HG03460 (cell line): Measurements from ENCODE around the gene TMEM116.

Experiments
- ATAC-seq: cut with Tn5 transposase; IDR thresholded peaks from one replicate; pipeline ENCODE4 v1.9.1; 2021; ENCODE audit not compliant: unreplicated experiment

The TMEM116 gene

DNA sequence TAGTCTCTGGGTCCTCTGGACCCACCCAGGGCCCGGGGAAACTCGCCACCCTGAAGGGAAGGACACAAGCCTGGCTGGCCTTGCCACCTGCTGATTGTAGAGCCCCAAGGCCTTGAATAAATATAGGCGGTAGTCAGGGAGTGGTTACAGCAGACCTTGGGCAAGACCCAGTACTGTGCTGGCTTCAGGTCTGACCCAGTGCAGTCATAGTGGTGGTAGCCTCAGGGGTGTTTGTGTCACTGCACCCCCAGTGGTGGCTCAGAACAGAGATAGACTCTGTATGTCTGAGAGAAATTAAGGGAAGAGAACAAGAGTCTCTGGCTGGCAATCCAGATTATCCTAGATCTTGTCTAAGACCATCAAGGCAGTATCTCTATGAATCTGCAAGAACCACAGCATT, 107.5 kb downstream of the TMEM116 start:
- ATAC-seq = no peak

DNA sequence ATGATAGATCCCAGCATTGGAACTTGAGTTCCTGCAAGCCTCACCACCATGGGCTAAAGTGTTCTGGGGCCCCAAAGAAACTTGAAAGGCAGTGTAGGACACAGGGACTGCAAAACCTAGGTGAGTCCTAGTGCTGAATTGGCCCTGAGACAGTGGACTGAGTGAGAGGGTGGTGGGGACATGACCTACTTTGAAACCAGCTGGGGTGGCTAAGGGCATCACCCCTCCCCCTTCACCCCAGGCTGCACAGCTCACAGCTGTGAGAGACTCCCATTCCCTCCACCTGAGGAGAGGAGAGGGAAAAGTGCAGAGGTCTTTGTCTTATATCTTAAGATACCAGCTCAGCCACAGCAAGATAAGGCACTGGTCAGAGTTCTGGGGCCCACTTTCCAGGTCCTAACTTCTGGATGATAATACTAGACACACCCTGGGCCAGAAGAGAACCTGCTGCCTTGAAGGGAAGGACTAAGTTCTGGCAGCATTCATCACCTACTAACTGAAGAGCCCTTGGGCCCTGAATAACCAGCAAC, 108.5 kb downstream of the TMEM116 start:
- ATAC-seq = no peak

DNA sequence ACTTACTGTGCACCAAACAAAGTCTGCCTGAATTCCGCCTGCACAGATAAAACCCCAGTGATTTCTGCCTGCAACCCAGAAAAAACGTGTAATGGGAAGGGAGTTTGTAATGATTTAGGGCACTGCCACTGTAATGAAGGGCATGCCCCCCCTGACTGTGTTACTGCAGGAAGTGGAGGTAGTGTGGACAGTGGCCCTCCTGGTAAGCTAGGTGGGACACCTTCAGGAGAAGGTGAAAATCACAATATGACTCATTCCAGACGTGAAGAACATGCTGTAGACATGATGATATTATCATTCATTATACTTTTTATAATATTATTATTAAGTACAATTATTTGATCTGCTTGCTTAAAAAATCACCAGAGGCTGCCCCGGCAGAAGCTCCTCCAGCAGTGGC, 111.8 kb downstream of the TMEM116 start:
- no peak for ATAC-seq

DNA sequence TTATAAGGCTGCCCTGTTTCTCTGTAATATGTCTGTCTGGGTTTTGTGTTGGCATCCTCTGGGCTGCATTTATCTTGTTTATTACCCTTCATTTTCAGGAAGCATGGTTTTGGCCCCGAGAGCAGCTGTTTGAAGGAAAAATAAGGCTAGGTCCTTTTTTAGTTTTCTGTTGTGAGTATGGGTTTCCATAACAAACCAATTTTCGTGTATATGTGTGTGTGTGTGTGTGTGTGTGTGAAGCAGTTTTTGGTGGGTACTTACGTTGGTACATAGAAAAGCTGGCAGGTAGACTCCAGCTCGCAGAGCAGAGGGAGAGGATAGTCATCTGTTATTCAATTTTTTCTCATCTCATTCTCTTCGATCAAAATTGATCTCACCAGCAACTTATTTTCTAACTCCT, 118.4 kb downstream of the TMEM116 start:
- ATAC-seq = no peak

DNA sequence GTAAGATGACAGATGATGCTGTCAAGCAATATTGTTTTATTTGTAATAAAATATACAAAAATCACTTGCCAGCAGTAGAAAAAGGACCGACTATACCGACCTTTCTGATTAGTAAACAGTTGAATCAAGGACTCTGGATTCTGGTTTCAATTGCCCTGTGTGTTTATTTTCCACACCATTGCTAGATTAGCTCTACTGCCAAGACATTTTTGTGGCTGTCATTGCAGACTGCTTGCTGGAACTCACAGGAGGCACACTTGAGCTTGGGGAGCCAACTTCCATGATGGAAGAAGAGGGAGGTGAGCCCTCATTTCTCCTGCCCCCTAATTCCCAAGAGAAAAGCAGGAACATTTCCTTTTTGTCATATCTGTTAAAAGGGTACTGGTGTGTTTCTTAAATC, 119.7 kb downstream of the TMEM116 start:
- no peak for ATAC-seq

DNA sequence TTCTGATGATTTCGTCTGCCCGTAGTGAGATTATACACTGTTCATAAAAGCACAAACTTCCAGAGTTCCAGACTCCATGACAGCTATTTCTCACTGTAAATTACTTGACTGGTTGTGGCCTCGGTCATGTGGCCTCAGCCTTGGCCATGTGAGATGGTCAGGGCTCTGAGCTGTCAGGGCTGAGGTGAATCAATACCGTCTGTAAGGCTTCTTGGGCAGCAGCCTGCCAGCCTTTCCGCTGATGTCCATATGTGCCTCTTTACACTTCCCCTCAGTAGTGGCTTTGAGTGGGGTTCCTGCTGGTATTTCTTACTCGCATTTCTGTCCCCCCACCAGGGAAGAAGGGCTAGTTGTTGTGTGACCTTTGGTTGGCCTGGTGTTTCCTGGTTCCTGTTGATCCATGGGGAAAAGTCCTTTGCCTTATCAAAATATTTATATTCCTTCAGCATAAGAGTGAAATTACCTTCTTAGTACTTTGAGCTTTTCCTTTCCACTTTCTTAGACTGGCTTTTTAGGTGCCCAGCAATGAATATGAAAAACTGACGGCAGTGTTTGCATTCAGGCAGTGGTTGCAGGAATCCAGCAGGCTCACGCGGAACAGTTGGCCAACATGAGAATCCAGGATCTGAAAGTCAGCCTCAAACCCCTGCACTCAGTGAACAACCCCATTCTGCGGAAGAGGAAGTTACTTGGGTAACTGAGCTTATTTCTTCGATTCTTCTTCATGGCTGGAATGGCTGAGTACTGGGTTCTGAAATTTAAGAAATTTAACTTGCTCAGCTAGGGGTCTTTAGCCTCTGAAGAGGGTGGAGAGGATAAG, 124.8 kb downstream of the TMEM116 start:
- ATAC-seq = no peak

DNA sequence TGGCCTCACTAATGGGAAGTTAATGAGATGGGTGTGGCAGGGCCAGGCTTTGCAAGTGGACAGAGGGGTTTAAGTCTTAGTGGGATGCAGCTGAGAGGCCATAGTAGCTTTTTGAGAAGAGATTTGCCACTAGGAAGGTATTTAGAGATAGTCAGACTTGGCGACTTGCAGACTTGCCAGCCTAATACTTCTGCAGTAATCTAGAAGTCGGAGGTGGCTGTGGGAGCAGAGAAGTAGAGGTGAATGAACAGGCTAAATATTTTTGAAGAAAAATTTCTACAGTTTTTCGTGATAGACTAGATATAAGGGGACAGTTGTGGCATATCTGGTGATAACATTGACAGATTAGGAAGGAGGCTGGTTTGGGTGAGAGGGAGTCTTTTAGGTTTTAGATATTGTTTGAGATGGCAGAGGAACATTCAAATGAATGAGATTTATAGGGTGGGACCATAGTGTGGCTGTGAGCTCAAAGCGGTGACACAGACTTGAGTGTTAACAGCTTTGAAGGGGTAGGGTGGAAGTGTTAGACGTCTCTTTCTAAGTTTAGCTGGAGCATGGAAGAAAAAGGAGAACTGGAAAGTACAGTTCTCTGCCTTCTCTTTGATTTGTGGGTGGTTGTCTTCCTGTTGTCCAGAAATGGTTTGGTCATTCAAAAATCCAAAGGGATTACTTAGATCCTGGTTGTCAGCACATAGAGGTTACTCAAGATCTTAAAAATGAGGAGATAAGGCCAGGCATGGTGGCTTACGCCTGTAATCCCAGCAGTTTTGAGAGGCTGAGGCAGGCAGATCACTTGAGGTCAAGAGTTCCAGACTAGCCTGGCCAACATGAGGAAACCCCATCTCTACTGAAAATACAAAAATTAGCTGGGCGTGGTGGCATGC, 126.1 kb downstream of the TMEM116 start:
- no peak for ATAC-seq

DNA sequence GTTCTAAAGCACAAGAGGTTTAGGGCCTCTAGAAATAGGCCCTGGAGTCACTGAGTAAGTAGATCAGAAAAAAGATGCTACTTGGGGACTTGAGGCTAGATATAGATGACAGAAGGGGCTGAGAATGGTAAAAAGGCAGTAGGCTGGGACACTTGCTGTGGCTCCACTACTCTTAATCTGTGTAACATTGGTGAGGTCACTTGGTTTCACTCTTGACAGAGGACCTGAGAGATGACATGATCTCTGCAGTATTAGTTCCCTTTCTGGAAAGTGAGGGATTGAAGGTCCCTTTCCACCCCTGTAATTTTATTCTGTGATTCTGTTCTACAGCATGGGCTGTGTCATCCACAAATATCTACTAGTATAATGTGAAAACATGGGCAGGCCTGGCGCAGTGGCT, 131.2 kb downstream of the TMEM116 start:
- no peak for ATAC-seq
